Activated naive CD8-positive, alpha-beta T cell (primary cell): Measurements from ENCODE around the gene FADS1.

Experiments
- H3K27ac Mint-ChIP-seq: one replicate; pipeline ENCODE4 v1.8.0; 2021; ENCODE audit warnings: mixed read lengths
- H3K27me3 Mint-ChIP-seq: one replicate; pipeline ENCODE4 v1.8.0; 2021; ENCODE audit warnings: mixed read lengths
- H3K36me3 Mint-ChIP-seq: one replicate; pipeline ENCODE4 v1.8.0; 2021; ENCODE audit warnings: mixed read lengths
- H3K4me1 Mint-ChIP-seq: one replicate; pipeline ENCODE4 v1.8.0; 2021; ENCODE audit warnings: low read depth, mixed read lengths
- H3K4me3 Mint-ChIP-seq: one replicate; pipeline ENCODE4 v1.8.0; 2021; ENCODE audit warnings: mild to moderate bottlenecking, mixed read lengths
- H3K9me3 Mint-ChIP-seq: one replicate; pipeline ENCODE4 v1.8.0; 2021; ENCODE audit warnings: low read depth, mixed read lengths

Gene FADS1

GRCh38 chr11:61816736-61817455 is at the start of gene FADS1:
TSS of gene FADS1 (minus strand) at chr11:61817003. CDS start at chr11:61816929, 74 bp downstream.
- H3K27me3 Mint-ChIP-seq, result peaks cover 13% of the 10 kb centered on the region
- no peak within 1 kb of the TSS for H3K27ac Mint-ChIP-seq
- no peaks in the 10 kb centered on the region for H3K9me3 Mint-ChIP-seq
- peaks cover 12% of the 10 kb centered on the region for H3K4me1 Mint-ChIP-seq
- peaks cover 4% of the 10 kb centered on the region for H3K36me3 Mint-ChIP-seq
- H3K4me3 Mint-ChIP-seq, result peak within 1 kb of the TSS; percentile 91

GRCh38 chr11:61866231-61866957 is 49.6 kb upstream of the FADS1 start:
- Mint-ChIP-seq H3K36me3 (no peaks in the 10 kb centered on the region), H3K27ac (no peak overlapping the region), H3K27me3 (no peaks in the 10 kb centered on the region)

GRCh38 chr11:61864814-61865775 is 48.3 kb upstream of the FADS1 start:
- Mint-ChIP-seq H3K9me3 (no peaks in the 10 kb centered on the region), H3K27ac (no peak overlapping the region), H3K36me3 (no peaks in the 10 kb centered on the region), H3K4me3 (no peak overlapping the region), H3K4me1 (no peaks in the 10 kb centered on the region), H3K27me3 (no peaks in the 10 kb centered on the region)

More at GRCh38 chr11:61866231-61866957, 49.6 kb upstream of the FADS1 start:
- Mint-ChIP-seq H3K4me3 (no peak overlapping the region), H3K9me3 (no peaks in the 10 kb centered on the region), H3K4me1 (peaks cover 2% of the 10 kb centered on the region)

DNA sequence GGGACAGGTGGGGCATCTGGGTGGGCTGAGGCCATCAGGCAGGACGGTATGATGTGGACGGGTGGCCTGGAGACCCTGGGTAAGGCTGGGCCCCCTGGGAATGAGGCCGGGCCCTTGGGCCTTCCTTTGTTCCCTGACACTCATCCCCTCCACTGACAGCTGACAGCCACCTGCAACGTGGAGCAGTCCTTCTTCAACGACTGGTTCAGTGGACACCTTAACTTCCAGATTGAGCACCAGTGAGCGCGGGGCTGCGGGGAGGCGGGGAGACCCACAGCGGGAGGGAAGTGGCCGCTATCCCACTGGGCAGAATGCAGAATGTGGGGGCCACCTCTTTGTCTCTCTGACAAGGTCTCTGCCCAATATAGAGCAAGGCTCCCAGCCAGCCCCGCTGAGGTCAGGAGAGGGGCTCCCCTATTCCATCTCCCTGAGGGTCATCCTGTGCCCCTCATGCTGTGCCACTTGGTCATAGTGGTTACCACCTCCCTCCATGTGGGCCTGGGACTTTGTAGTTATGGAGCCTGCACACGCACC is 46.8 kb upstream of the FADS1 start:
- Mint-ChIP-seq H3K9me3 (no peaks in the 10 kb centered on the region), H3K27me3 (no peaks in the 10 kb centered on the region), H3K4me3 (no peak overlapping the region), H3K36me3 (no peaks in the 10 kb centered on the region), H3K4me1 (no peaks in the 10 kb centered on the region), H3K27ac (no peak overlapping the region)

DNA sequence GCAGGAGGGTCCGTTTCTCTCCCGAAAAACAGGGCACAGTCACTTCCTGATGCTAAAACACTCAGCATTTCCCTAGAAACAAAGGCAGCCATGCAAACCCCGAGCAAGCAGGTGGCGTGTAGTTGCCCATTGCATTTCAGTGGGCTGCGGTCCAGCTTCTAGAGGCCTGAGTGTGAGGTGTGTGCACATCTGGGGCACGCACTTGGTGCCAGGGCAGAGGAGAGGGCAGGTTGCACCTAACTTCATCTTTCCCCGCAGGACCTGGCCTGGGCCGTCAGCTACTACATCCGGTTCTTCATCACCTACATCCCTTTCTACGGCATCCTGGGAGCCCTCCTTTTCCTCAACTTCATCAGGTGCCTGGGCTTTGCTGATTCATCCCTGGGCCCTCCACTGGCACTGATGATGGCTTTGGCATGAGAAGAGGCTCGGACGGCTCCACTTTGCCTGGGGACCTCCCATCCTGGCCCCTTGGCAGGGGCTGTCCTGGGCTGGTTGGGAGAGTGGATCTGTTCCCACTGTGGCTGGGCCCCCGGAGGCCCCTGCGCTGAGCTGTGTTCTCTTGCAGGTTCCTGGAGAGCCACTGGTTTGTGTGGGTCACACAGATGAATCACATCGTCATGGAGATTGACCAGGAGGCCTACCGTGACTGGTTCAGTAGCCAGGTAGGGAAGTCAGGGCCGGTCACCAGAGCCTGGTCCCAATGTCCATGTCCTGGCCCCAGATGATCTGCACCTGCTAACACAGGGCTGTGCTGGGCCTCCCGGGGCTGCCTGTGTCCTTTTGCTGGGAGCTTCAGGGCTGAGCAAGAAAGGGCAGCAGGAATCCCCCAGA is 46.1 kb upstream of the FADS1 start:
- Mint-ChIP-seq H3K4me3 (no peak overlapping the region), H3K27me3 (no peaks in the 10 kb centered on the region), H3K36me3 (no peaks in the 10 kb centered on the region), H3K4me1 (no peaks in the 10 kb centered on the region), H3K27ac (no peak overlapping the region), H3K9me3 (no peaks in the 10 kb centered on the region)

- H3K36me3 Mint-ChIP-seq, result no peaks in the 10 kb centered on the region
- H3K27ac Mint-ChIP-seq, result no peak overlapping the region
- no peaks in the 10 kb centered on the region for H3K9me3 Mint-ChIP-seq
- H3K27me3 Mint-ChIP-seq, result no peaks in the 10 kb centered on the region
- H3K4me1 Mint-ChIP-seq, result no peaks in the 10 kb centered on the region
- H3K4me3 Mint-ChIP-seq, result no peak overlapping the region
Observed at GRCh38 chr11:61861634-61862033, 44.8 kb upstream of the FADS1 start.

DNA sequence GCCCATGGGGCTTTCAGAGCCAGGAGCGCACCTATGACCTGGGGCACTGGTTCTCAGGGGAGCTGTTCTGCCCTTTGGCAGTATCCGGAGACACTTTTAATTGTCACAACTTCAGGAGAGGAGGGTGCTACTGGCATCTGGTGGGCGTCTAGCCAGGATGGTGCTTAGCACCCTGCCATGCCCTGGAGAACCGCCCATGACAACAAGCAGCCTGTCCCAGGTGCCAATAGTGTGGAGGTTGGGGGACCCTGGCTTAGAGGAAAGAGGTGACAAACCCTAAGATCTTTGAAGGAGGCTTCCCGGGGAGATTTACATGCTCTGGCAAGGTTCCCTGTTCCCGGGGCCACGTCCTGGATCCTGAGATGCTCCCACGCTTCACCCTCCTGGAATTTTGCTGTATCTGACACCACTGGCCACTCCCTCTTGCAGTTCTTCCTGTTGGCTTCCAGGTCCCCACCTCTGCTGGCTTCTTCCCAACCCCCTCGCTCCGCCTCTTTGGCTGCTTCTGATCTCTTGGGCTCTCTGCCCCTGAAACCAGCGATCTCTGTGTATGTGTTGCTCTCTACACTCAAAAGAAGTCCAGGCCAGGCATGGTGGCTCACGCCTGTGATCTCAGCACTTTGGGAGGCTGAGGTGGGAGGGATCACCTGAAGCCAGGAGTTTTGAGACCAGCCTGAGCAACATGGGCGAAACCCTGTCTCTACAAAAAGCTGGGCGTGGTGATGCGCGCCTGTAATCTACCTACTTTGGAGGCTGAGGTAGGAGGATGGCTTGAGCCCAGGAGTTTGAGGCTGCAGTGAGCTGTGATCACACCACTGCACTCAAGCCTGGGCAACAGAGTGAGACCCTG is 43.5 kb upstream of the FADS1 start:
- no peaks in the 10 kb centered on the region for H3K4me1 Mint-ChIP-seq
- H3K4me3 Mint-ChIP-seq, result no peak overlapping the region
- no peaks in the 10 kb centered on the region for H3K36me3 Mint-ChIP-seq
- H3K27me3 Mint-ChIP-seq, result no peaks in the 10 kb centered on the region
- no peaks in the 10 kb centered on the region for H3K9me3 Mint-ChIP-seq
- H3K27ac Mint-ChIP-seq, result no peak overlapping the region

GRCh38 chr11:61855939-61856680 is 39.3 kb upstream of the FADS1 start:
- H3K27me3 Mint-ChIP-seq, result no peaks in the 10 kb centered on the region
- H3K4me1 Mint-ChIP-seq, result no peaks in the 10 kb centered on the region

DNA sequence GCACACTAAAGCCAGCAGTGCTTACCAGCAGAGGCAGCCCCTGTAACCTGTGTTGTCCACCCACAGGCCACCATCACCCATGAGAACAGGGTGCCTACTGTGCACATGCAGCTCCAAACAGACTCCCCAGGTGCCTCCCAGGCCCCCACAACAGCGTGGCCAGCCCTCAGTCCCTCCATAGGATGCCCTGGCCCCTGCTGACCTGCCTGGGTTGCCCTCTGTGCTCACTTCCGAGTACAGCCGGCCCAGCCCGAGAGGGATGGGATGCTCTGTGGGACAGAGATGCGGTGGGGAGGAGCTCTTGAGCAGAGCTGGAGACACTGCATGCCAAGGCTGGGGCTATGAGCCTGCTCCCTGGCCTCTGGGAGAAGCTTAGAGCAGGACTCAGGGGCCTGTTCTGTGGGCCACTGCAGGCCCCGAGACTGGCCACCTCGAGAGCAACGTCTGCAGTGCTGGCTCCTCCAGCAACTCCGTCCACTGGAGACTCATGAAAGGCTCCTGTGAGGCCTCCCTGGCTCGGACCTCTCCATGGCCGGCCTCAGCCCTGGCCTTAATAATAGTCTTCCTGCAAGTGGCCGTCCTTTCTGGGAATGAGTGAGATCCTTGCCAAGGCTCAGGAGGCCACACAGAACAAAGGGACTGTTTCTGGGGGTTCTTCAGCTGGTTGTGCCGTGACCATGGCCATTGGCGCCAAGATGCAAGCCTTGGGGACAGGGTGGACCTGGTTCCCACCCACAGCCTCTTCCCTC is 38.3 kb upstream of the FADS1 start:
- Mint-ChIP-seq H3K27ac (no peak overlapping the region), H3K4me1 (no peaks in the 10 kb centered on the region), H3K36me3 (no peaks in the 10 kb centered on the region), H3K4me3 (no peak overlapping the region), H3K9me3 (no peaks in the 10 kb centered on the region), H3K27me3 (no peaks in the 10 kb centered on the region)

More at GRCh38 chr11:61855939-61856680, 39.3 kb upstream of the FADS1 start:
- no peak overlapping the region for H3K4me3 Mint-ChIP-seq
- no peak overlapping the region for H3K27ac Mint-ChIP-seq
- no peaks in the 10 kb centered on the region for H3K9me3 Mint-ChIP-seq
- no peaks in the 10 kb centered on the region for H3K36me3 Mint-ChIP-seq

- H3K4me1 Mint-ChIP-seq, result no peaks in the 10 kb centered on the region
- H3K4me3 Mint-ChIP-seq, result no peak overlapping the region
- H3K27ac Mint-ChIP-seq, result no peak overlapping the region
- H3K9me3 Mint-ChIP-seq, result no peaks in the 10 kb centered on the region
- no peaks in the 10 kb centered on the region for H3K27me3 Mint-ChIP-seq
- H3K36me3 Mint-ChIP-seq, result no peaks in the 10 kb centered on the region
Observed at GRCh38 chr11:61854206-61854895, 37.5 kb upstream of the FADS1 start.

GRCh38 chr11:61853698-61854169 is 36.9 kb upstream of the FADS1 start:
- Mint-ChIP-seq H3K27me3 (no peaks in the 10 kb centered on the region), H3K4me3 (no peak overlapping the region), H3K4me1 (no peaks in the 10 kb centered on the region), H3K27ac (no peak overlapping the region), H3K36me3 (no peaks in the 10 kb centered on the region), H3K9me3 (no peaks in the 10 kb centered on the region)

GRCh38 chr11:61851900-61852295 is 35.1 kb upstream of the FADS1 start:
- no peaks in the 10 kb centered on the region for H3K9me3 Mint-ChIP-seq
- H3K27me3 Mint-ChIP-seq, result no peaks in the 10 kb centered on the region
- H3K36me3 Mint-ChIP-seq, result no peaks in the 10 kb centered on the region
- no peak overlapping the region for H3K4me3 Mint-ChIP-seq
- no peak overlapping the region for H3K27ac Mint-ChIP-seq
- H3K4me1 Mint-ChIP-seq, result no peaks in the 10 kb centered on the region
